ENCODE results near the gene PEX11G. TPM values are rescaled to one million over a fixed set of nuclear protein-coding genes. Genes with fewer than 3 reads are reported as not detected.
A peak's percentile ranks its signal among the peaks of the same experiment; 100 is the strongest.

Gene PEX11G
- total RNA-seq, 4 donors from 2014 or later, result 1.0 to 3.1 (median 1.9) TPM

DNA sequence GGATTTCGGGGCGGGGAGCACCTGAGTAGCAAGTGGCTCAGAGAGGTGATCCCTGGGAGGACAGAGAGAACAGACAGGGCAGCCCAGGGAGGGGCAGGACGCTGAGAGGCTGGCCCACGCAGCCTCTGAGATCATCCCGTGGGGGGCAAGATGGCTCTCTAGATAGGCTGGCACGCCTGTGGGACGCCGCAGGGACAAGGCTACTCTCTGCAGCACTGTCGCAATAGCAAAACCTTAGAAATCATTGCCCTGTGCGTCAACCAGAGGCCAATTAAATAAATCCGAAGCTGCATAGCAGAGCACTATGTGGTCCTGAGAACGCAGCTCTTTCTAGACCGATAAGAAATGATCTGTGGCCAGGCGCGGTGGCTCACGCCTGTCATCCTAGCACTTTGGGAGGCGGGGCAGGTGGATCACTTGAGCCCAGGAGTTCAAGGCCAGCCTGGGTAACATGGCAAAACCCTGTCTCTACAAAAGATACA is 5.1 kb downstream of the PEX11G start:
- Histone ChIP-seq H3K4me1 (peaks cover 0 to 28% (median 0%) of the 10 kb centered on the region in 3 donors), H3K4me3 (no peak overlapping the region), H3K27me3 (no peaks in the 10 kb centered on the region), H3K36me3 (no peaks in the 10 kb centered on the region), H3K9me3 (no peaks in the 10 kb centered on the region), H3K27ac (no peak overlapping the region)
- TF ChIP-seq POLR2A (IDR thresholded peaks at IDR 0.05), result no peak
- TF ChIP-seq, protein P1, sequence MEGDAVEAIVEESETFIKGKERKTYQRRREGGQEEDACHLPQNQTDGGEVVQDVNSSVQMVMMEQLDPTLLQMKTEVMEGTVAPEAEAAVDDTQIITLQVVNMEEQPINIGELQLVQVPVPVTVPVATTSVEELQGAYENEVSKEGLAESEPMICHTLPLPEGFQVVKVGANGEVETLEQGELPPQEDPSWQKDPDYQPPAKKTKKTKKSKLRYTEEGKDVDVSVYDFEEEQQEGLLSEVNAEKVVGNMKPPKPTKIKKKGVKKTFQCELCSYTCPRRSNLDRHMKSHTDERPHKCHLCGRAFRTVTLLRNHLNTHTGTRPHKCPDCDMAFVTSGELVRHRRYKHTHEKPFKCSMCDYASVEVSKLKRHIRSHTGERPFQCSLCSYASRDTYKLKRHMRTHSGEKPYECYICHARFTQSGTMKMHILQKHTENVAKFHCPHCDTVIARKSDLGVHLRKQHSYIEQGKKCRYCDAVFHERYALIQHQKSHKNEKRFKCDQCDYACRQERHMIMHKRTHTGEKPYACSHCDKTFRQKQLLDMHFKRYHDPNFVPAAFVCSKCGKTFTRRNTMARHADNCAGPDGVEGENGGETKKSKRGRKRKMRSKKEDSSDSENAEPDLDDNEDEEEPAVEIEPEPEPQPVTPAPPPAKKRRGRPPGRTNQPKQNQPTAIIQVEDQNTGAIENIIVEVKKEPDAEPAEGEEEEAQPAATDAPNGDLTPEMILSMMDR (IDR thresholded peaks at IDR 0.05), result no peak
- TF ChIP-seq EP300 (IDR thresholded peaks at IDR 0.05), result no peak
- ATAC-seq, result no peak
- 63% methylated on average over 6 of the region's 17 CpGs; no CpG with 5 or more reads in 1 of the 2 donors for WGBS, 2 donors (ENCODE audit: low coverage in 1 of 2)

DNA sequence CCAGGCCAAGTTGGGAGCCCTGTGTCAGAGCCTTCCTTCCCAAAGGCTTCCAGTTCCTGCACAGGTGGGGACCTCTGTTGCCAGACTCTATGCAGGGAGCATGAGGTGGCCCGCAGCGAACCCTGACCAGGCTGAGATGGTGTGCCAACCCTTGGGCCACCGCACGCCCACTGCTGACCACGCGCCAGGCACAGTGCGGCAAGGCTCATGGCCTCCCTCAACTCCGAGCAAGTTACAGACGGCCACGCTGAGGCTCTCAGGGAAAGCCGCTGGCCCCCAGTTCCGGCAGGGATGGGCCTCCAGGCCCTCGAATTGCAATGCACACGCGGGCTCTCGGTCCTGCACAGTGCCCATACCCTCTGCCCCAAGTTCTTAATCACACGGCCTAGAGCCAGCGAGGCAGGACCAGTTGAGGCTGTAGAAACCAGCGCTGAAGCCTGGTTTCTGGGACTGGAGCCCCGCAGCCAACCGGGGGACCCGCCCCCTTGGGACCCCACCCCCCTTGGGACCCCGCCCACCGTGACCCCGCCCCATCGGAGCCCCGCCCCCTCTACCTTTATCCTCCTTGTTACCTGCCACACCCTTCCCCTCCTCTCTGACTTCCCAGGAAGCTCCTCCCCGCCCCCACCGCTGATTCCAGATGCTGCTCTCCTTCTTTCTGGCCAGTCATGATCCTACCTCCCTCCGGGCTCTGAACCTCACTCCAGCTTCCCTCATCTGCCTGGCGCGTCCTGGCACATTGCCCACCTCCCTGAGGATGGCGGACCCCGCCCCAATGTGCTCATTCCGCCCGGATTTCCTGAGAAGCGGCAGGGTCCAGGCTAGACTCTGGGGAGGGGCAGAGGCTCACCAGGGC is 6.0 kb downstream of the PEX11G start:
- Histone ChIP-seq H3K27me3 (no peaks in the 10 kb centered on the region), H3K4me1 (peaks cover 0 to 32% (median 0%) of the 10 kb centered on the region in 3 donors), H3K36me3 (no peaks in the 10 kb centered on the region), H3K9me3 (no peaks in the 10 kb centered on the region), H3K27ac (no peak overlapping the region), H3K4me3 (no peak overlapping the region)
- no peak for ATAC-seq
- TF ChIP-seq POLR2AphosphoS5 (IDR thresholded peaks at IDR 0.05), result no peak
- TF ChIP-seq EP300 (IDR thresholded peaks at IDR 0.05), result no peak
- TF ChIP-seq POLR2A (IDR thresholded peaks at IDR 0.05), result no peak
- TF ChIP-seq, protein P1 (IDR thresholded peaks at IDR 0.05), result no peak
- 0 to 55% methylated on average over 1 to 12 of the region's 37 CpGs for WGBS, 2 donors (ENCODE audit: low coverage in 1 of 2)

DNA sequence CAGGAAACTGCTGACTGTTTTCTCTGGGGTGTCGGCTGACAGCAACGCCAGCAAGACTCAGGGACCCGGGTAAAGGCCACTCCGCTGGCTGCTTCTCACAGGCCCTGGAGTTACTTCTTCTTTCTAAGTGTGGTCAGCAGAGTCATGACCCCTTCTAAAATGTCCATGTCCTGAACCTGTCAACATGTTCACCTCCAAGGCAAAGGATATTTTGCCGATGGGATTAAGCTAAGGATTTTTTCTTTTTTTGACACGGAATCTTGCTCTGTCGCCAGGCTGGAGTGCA is 7.9 kb downstream of the PEX11G start:
- Histone ChIP-seq H3K27ac (peak overlapping the region in 1 of 4 donors; percentile 51), H3K4me1 (peaks cover 0 to 38% (median 0%) of the 10 kb centered on the region in 3 donors)

DNA sequence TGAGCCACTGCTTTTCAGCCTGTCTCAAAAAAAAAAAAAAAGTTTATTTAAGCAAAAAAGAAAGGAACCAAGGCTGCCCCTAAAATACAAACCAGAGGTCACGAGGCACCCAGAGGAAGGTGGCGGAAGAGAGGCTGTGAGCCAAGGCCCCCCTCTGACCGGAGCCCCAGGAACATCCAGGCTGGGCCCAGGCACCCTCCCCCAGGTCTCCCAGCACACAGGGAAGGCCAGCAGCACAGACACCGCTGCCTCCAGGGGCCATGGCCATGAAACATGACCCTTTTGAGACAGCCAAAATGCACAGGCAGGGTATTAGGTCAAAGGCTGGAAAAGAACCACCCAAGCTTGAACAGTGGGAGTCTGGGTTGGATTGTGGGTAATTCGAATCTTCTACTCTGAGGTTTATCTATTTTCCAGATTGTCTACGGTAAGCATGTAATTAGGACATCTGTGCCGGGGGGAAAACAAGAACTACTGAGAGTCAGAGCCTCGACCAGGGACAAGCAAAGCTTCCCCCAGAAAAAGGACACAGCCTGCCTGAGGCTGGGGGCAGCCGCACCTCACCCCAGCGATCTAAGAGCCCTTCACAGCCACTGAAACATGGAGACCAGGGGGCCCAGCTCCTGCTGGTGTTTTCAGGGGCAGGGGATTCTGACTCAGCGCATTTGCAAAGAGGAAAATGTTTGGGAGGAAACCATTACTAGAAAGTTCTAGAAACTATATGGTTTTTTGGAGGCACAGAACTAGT is 8.4 kb downstream of the PEX11G start:
- H3K27ac ChIP-seq, result peak overlapping the region in 1 of 4 donors; percentile 51
- ATAC-seq, result no peak
- WGBS, 2 donors (ENCODE audit: low coverage in 1 of 2), result 59 to 69% methylated on average over 8 to 9 of the region's 11 CpGs

More for the DNA sequence above, 7.9 kb downstream of the PEX11G start:
- H3K36me3 ChIP-seq, result no peaks in the 10 kb centered on the region
- H3K9me3 ChIP-seq, result no peaks in the 10 kb centered on the region
- no peak overlapping the region for H3K4me3 ChIP-seq
- no peaks in the 10 kb centered on the region for H3K27me3 ChIP-seq
- WGBS, 2 donors (ENCODE audit: low coverage in 1 of 2), result 66 to 72% methylated on average over 3 to 7 of the region's 7 CpGs
- ATAC-seq, result peak; percentile 26
- TF ChIP-seq POLR2A (IDR thresholded peaks at IDR 0.05), result no peak
- no peak for TF ChIP-seq POLR2AphosphoS5 (IDR thresholded peaks at IDR 0.05)
- TF ChIP-seq, protein P1 (IDR thresholded peaks at IDR 0.05), result no peak
- TF ChIP-seq EP300 (IDR thresholded peaks at IDR 0.05), result no peak

More for the DNA sequence above, 8.4 kb downstream of the PEX11G start:
- H3K36me3 ChIP-seq, result no peaks in the 10 kb centered on the region
- no peaks in the 10 kb centered on the region for H3K27me3 ChIP-seq
- H3K4me3 ChIP-seq, result no peak overlapping the region
- no peaks in the 10 kb centered on the region for H3K9me3 ChIP-seq
- TF ChIP-seq EP300 (IDR thresholded peaks at IDR 0.05), result no peak
- TF ChIP-seq POLR2A (IDR thresholded peaks at IDR 0.05), result no peak
- TF ChIP-seq, protein P1 (IDR thresholded peaks at IDR 0.05), result no peak
- no peak for TF ChIP-seq POLR2AphosphoS5 (IDR thresholded peaks at IDR 0.05)
- H3K4me1 ChIP-seq, result peaks cover 0 to 38% (median 0%) of the 10 kb centered on the region in 3 donors

Data from gastroesophageal sphincter (tissue), 4 donors.